GM23338 (cell line): ENCODE measurements around the gene ERC1. TPM values are rescaled to one million over a fixed set of nuclear protein-coding genes. Genes with fewer than 3 reads are reported as not detected.

ENCODE experiments used
- ATAC-seq: fragments of 200-7000 bp; cut with Tn5 transposase; 3 replicates; pipeline ENCODE4 v1.9.1; 2020
- DNase-seq: peaks from one replicate; pipeline ENCODE4 v3.0.0-alpha.2; 2015; ENCODE audit warnings: low spot score
- H2AFZ ChIP-seq: fragments of 200-600 bp; sonication (generic); 2 replicates; pipeline ENCODE4 v1.8.0; 2016; ENCODE audit warnings: antibody characterized with exemption, mild to moderate bottlenecking, moderate library complexity
- H3F3A ChIP-seq: fragments of 200-600 bp; sonication (generic); replicated peaks from 2 replicates; pipeline ENCODE4 v1.8.0; 2017; ENCODE audit warnings: antibody characterized with exemption, mixed run types, low read depth
- H3K27ac ChIP-seq: fragments of 200-600 bp; sonication (generic); 2 replicates; pipeline ENCODE4 v1.6.1; 2016; ENCODE audit warnings: low read depth
- H3K27me3 ChIP-seq: fragments of 200-600 bp; sonication (generic); 2 replicates; pipeline ENCODE4 v1.8.0; 2016; ENCODE audit warnings: mild to moderate bottlenecking, mixed run types, moderate library complexity; ENCODE audit not compliant: insufficient read depth
- H3K36me3 ChIP-seq: fragments of 200-600 bp; sonication (generic); 2 replicates; pipeline ENCODE4 v1.8.0; 2016; ENCODE audit warnings: mild to moderate bottlenecking; ENCODE audit not compliant: insufficient read depth
- H3K4me1 ChIP-seq: fragments of 200-600 bp; sonication (generic); 2 replicates; pipeline ENCODE4 v1.8.0; 2016; ENCODE audit warnings: mild to moderate bottlenecking, moderate library complexity; ENCODE audit not compliant: insufficient read depth
- H3K4me2 ChIP-seq: fragments of 200-600 bp; sonication (generic); 2 replicates; pipeline ENCODE4 v1.7.1; 2017; ENCODE audit warnings: mixed run types
- H3K4me3 ChIP-seq: fragments of 200-600 bp; sonication (generic); 2 replicates; pipeline ENCODE4 v1.6.1; 2016; ENCODE audit warnings: mixed run types
- H3K79me2 ChIP-seq: fragments of 200-600 bp; sonication (generic); replicated peaks from 2 replicates; pipeline ENCODE4 v1.8.0; 2017; ENCODE audit warnings: mild to moderate bottlenecking; ENCODE audit not compliant: insufficient read depth
- H3K9me2 ChIP-seq: fragments of 200-600 bp; sonication (generic); 2 replicates; pipeline ENCODE4 v1.8.0; 2017; ENCODE audit not compliant: insufficient read depth
- H4K20me1 ChIP-seq: fragments of 200-600 bp; sonication (generic); replicated peaks from 2 replicates; pipeline ENCODE4 v1.8.0; 2017; ENCODE audit warnings: mild to moderate bottlenecking; ENCODE audit not compliant: insufficient read depth
- H3K27ac Mint-ChIP-seq: 2 replicates; pipeline ENCODE4 v1.8.0; 2020; ENCODE audit warnings: inconsistent platforms, mild to moderate bottlenecking, moderate library complexity, mixed read lengths
- H3K27me3 Mint-ChIP-seq: 3 replicates; pipeline ENCODE4 v1.8.0; 2022; ENCODE audit warnings: low read depth, mild to moderate bottlenecking, moderate library complexity, mixed read lengths, inconsistent platforms; ENCODE audit not compliant: insufficient read depth, poor library complexity
- H3K36me3 Mint-ChIP-seq: 3 replicates; pipeline ENCODE4 v1.8.0; 2021; ENCODE audit warnings: low read depth, mild to moderate bottlenecking, inconsistent platforms, moderate library complexity, mixed read lengths
- H3K4me1 Mint-ChIP-seq: 3 replicates; pipeline ENCODE4 v1.8.0; 2020; ENCODE audit warnings: mild to moderate bottlenecking, inconsistent platforms, mixed read lengths
- H3K4me3 Mint-ChIP-seq: 3 replicates; pipeline ENCODE4 v1.8.0; 2021; ENCODE audit warnings: moderate library complexity, mild to moderate bottlenecking, inconsistent platforms, mixed read lengths
- H3K9me3 Mint-ChIP-seq: 3 replicates; pipeline ENCODE4 v1.8.0; 2020; ENCODE audit warnings: moderate library complexity, mild to moderate bottlenecking, inconsistent platforms, mixed read lengths
- CREB1 ChIP-seq: fragments of 250-450 bp; sonication (Bioruptor Pico); IDR thresholded peaks from 2 replicates; pipeline ENCODE4 v1.5.0; 2020; ENCODE audit warnings: low read depth, mild to moderate bottlenecking, moderate library complexity
- CTCF ChIP-seq, 2 experiments: fragments of 200-600 bp in 1 of 2; sonication (generic) in 1 of 2; conservative IDR thresholded peaks; 2 replicates each; pipeline versions ENCODE4 v1.5.1 to v1.6.1; 2016 to 2017; ENCODE audit warnings: antibody characterized with exemption in 2 of 2, low read depth in 2 of 2, mild to moderate bottlenecking in 2 of 2, moderate library complexity in 1 of 2
- ETS1 ChIP-seq: IDR thresholded peaks from 2 replicates; pipeline ENCODE4 v1.6.1; 2016; ENCODE audit warnings: antibody characterized with exemption
- EZH2 ChIP-seq: fragments of 200-600 bp; sonication (generic); IDR thresholded peaks from one replicate; pipeline ENCODE4 v1.8.0; 2017; ENCODE audit warnings: antibody characterized with exemption, mild to moderate bottlenecking, low read depth; ENCODE audit not compliant: unreplicated experiment
- EZH2phosphoT487 ChIP-seq: fragments of 200-600 bp; sonication (generic); IDR thresholded peaks from one replicate; pipeline ENCODE4 v1.8.1; 2018; ENCODE audit warnings: antibody characterized with exemption; ENCODE audit not compliant: unreplicated experiment
- JUNB ChIP-seq: IDR thresholded peaks from one replicate; pipeline ENCODE4 v1.6.1; 2016; ENCODE audit warnings: antibody characterized with exemption; ENCODE audit not compliant: unreplicated experiment
- NANOG ChIP-seq: IDR thresholded peaks from 2 replicates; pipeline ENCODE4 v1.6.1; 2016; ENCODE audit warnings: antibody characterized with exemption, borderline replicate concordance
- POLR2AphosphoS5 ChIP-seq: IDR thresholded peaks from 2 replicates; pipeline ENCODE4 v1.6.1; 2016; ENCODE audit warnings: antibody characterized with exemption, low read depth
- REST ChIP-seq: IDR thresholded peaks from one replicate; pipeline ENCODE4 v1.6.1; 2018; ENCODE audit warnings: antibody characterized with exemption; ENCODE audit not compliant: unreplicated experiment
- STAT1 ChIP-seq: IDR thresholded peaks from one replicate; pipeline ENCODE4 v1.6.1; 2016; ENCODE audit warnings: antibody characterized with exemption; ENCODE audit not compliant: unreplicated experiment
- ZNF114 ChIP-seq: fragments of 250-450 bp; sonication (Bioruptor Pico); IDR thresholded peaks from 2 replicates; pipeline ENCODE4 v1.5.0; 2020; ENCODE audit warnings: mild to moderate bottlenecking, moderate library complexity
- ZNF331 ChIP-seq: fragments of 250-450 bp; sonication (Bioruptor Pico); IDR thresholded peaks from 2 replicates; pipeline ENCODE4 v1.5.0; 2020; ENCODE audit warnings: low read depth, mild to moderate bottlenecking, moderate library complexity
- ZNF462 ChIP-seq: fragments of 250-450 bp; sonication (Bioruptor Pico); IDR thresholded peaks from 2 replicates; pipeline ENCODE4 v1.5.0; 2020; ENCODE audit warnings: mild to moderate bottlenecking, moderate library complexity
- polyA plus RNA-seq: library from polyadenylated mRNA; unstranded; fragments of >200 nt; fragmentation: Nextera tagmentation; extraction: Ambion mirVana; gene quantifications from 2 replicates; pipeline ENCODE4 v1.2.1, GENCODE V29; 2016
- total RNA-seq: library from RNA; depleted of rRNA; stranded (reverse); fragments of >200 nt; shearing (Covaris generic); gene quantifications from 2 replicates; pipeline ENCODE4 v1.2.3, GENCODE V29; 2014

The ERC1 gene
- total and polyA plus RNA-seq, 2 experiments from 2014 or later, result 28.1 to 35.3 TPM

GRCh38 chr12:1138691-1139090 is 147.7 kb downstream of the ERC1 start:
- Histone ChIP-seq H2AFZ (no peak overlapping the region), H3K4me2 (no peak overlapping the region), H3K36me3 (no peaks in the 10 kb centered on the region), H3K27ac (0 out of 2 replicates have a peak overlapping the region, but pooled peaks have one; percentile 14), H3K4me3 (no peak overlapping the region), H3K9me2 (no peaks in the 10 kb centered on the region), H4K20me1 (peaks cover 5% of the 10 kb centered on the region; the same call in 1 of the 2 replicates), H3K27me3 (no peaks in the 10 kb centered on the region), H3K4me1 (no peaks in the 10 kb centered on the region), H3K79me2 (no peaks in the 10 kb centered on the region), H3F3A (no peaks in the 10 kb centered on the region)
- Mint-ChIP-seq H3K9me3 (no peaks in the 10 kb centered on the region), H3K27me3 (no peaks in the 10 kb centered on the region), H3K4me3 (no peak overlapping the region), H3K27ac (no peak overlapping the region), H3K36me3 (no peaks in the 10 kb centered on the region), H3K4me1 (peaks cover 3% of the 10 kb centered on the region; the same call in 2 of the 3 replicates)
- DNase-seq (no peak), ATAC-seq (no peak)
- TF ChIP-seq CTCF (conservative IDR thresholded peaks at IDR 0.05; ENCODE audit: low read depth in 2 of 2), result no peak
- TF ChIP-seq ZNF114 (CRISPR knock-in tag), result no peak
- no peak for TF ChIP-seq STAT1
- no peak for TF ChIP-seq ZNF462 (CRISPR knock-in tag)
- TF ChIP-seq ZNF331, result no peak
- no peak for TF ChIP-seq JUNB
- TF ChIP-seq ETS1, result no peak
- no peak for TF ChIP-seq EZH2phosphoT487
- no peak for TF ChIP-seq CREB1 (CRISPR knock-in tag)
- no peak for TF ChIP-seq EZH2
- no peak for TF ChIP-seq NANOG
- no peak for TF ChIP-seq REST
- no peak for TF ChIP-seq POLR2AphosphoS5
